GM23248 (cell line): Measurements from ENCODE around the gene SPINK14.

Experiments
- EZH2 ChIP-seq: fragments of 200-600 bp; sonication (generic); IDR thresholded peaks from 2 replicates; pipeline ENCODE4 v1.6.1; 2018; ENCODE audit warnings: antibody characterized with exemption, mild to moderate bottlenecking; ENCODE audit not compliant: insufficient read depth, poor library complexity, severe bottlenecking
- EZH2phosphoT487 ChIP-seq: fragments of 200-600 bp; sonication (generic); IDR thresholded peaks from 2 replicates; pipeline ENCODE4 v1.6.1; 2018; ENCODE audit warnings: antibody characterized with exemption, moderate library complexity, mild to moderate bottlenecking, low read depth; ENCODE audit not compliant: insufficient read depth

- TF ChIP-seq EZH2phosphoT487 (no peak), EZH2 (no peak)
Measured at GRCh38 chr5:148151872-148152271, 16.5 kb upstream of the SPINK14 start.
